H1 (cell line): ENCODE data around the gene CEP104. TPM values are rescaled to one million over a fixed set of nuclear protein-coding genes. Genes with fewer than 3 reads are reported as not detected.

Experiments used
- ASH2L ChIP-seq: fragments of 200-600, 300-600 bp; sonication (generic); IDR thresholded peaks from one replicate; pipeline ENCODE4 v1.7.1; 2017; ENCODE audit warnings: low read length
- CHD7 ChIP-seq: fragments of 300-600 bp; sonication (generic); IDR thresholded peaks from 2 replicates; pipeline ENCODE4 v1.7.1; 2012; ENCODE audit warnings: low read length, moderate library complexity, mild to moderate bottlenecking, inconsistent platforms; ENCODE audit not compliant: insufficient replicate concordance
- GABPA ChIP-seq: IDR thresholded peaks from 2 replicates; pipeline ENCODE4 v1.6.1; 2011; ENCODE audit warnings: mild to moderate bottlenecking, low read length, moderate library complexity, borderline replicate concordance; ENCODE audit not compliant: insufficient read depth
- JUN ChIP-seq: IDR thresholded peaks from 2 replicates; pipeline ENCODE4 v1.6.1; 2011; ENCODE audit warnings: low read depth, mild to moderate bottlenecking, improper control_type of control experiment, low read length
- NRF1 ChIP-seq: IDR thresholded peaks from 2 replicates; pipeline ENCODE4 v1.6.1; 2011; ENCODE audit warnings: mild to moderate bottlenecking, low read depth, low read length, improper control_type of control experiment
- RNF2 ChIP-seq: fragments of 200-900, 300-1000 bp; sonication (generic); IDR thresholded peaks from 2 replicates; pipeline ENCODE4 v1.7.1; 2016; ENCODE audit warnings: borderline replicate concordance, low read depth, mild to moderate bottlenecking, antibody characterized with exemption, low read length; ENCODE audit not compliant: poor library complexity, severe bottlenecking; ENCODE audit errors: missing control alignments
- TAF1 ChIP-seq: IDR thresholded peaks from 2 replicates; pipeline ENCODE4 v1.6.1; 2011; ENCODE audit warnings: mild to moderate bottlenecking, low read depth, low read length
- polyA plus RNA-seq, 7 experiments: library from polyadenylated mRNA; depleted of rRNA in 3 of 7; stranded (reverse) in 5 of 7; unstranded in 2 of 7; fragments of >200 nt in 5 of 7; fragments of 200-250 nt in 2 of 7; gene quantifications; 1 replicate in 5 of 7; 2 replicates in 1 of 7; 4 replicates in 1 of 7; pipeline versions ENCODE4 v1.2.1 to v1.2.3, GENCODE V29; 2011 to 2013; ENCODE audit warnings: missing spikeins in 2 of 7, mixed read lengths in 2 of 7
- total RNA-seq: library from RNA; stranded (reverse); fragmentation: NEBNext Ultra II Directional; extraction: Animal tissue kit (Norgen Biotek cat#: 25700); gene quantifications from 2 replicates; pipeline ENCODE4 v1.2.1, GENCODE V29; 2021

Gene CEP104
- total and polyA plus RNA-seq, 2 of the 8 experiments (the other 6 are each of a cell fraction or from before 2014, with no cell fraction given), result 8.0 to 43.9 TPM

GRCh38 chr1:3821447-3821846, 35.6 kb downstream of the CEP104 start (continued):
- TF ChIP-seq CHD7 (no peak), RNF2 (no peak), GABPA (no peak), TAF1 (no peak), JUN (no peak), NRF1 (no peak), ASH2L (no peak)
- TF ChIP-seq, all 59 proteins: peak for 0
